Measurements from ENCODE around the gene UCP3. TPM values are rescaled to one million over a fixed set of nuclear protein-coding genes. Genes with fewer than 3 reads are reported as not detected.

The UCP3 gene
- total RNA-seq, 1 experiment from 2014 or later = 1.3 TPM

- TF ChIP-seq REST (IDR thresholded peaks at IDR 0.05; ENCODE audit: low read depth) (no peak), TCF7L2 (IDR thresholded peaks at IDR 0.05; ENCODE audit: borderline replicate concordance, extremely low read depth, insufficient read depth, insufficient read length) (no peak), EZH2 (IDR thresholded peaks at IDR 0.05) (no peak), POLR2AphosphoS5 (IDR thresholded peaks at IDR 0.05; ENCODE audit: low read depth, low read length) (no peak), EZH2phosphoT487 (IDR thresholded peaks at IDR 0.05; ENCODE audit: borderline replicate concordance) (no peak), SIN3A (IDR thresholded peaks at IDR 0.05; ENCODE audit: low read depth) (no peak), SP1 (IDR thresholded peaks at IDR 0.05; ENCODE audit: low read depth) (no peak), EGR1 (IDR thresholded peaks at IDR 0.05; ENCODE audit: low read depth) (no peak), JUND (IDR thresholded peaks at IDR 0.05) (no peak), ELF1 (IDR thresholded peaks at IDR 0.05; ENCODE audit: borderline replicate concordance, low read depth) (no peak), ATF3 (IDR thresholded peaks at IDR 0.05) (no peak)
These were observed 905 bp upstream of the UCP3 start (continued) for GRCh38 chr11:74009675-74010305.

- H3K36me3 ChIP-seq (ENCODE audit: control insufficient read depth in 1 of 2, insufficient read depth in 2 of 2, low read length in 2 of 2) = no peaks in the 10 kb centered on the region; a peak in 1 of 4 replicates
- no peaks in the 10 kb centered on the region for H3K4me1 ChIP-seq (ENCODE audit: control insufficient read depth in 1 of 2, insufficient read depth in 2 of 2, low read length in 2 of 2)
- no peaks in the 10 kb centered on the region for H3K79me2 ChIP-seq (ENCODE audit: insufficient read depth, low read length)
- H3K4me2 ChIP-seq (ENCODE audit: low read length) = no peak overlapping the region
- no TSS peak for BruUV-seq (replicated peaks)
- POLR2A ChIA-PET = no interaction called here
- RAD21 ChIA-PET (ENCODE audit: low non-redundant PET in 1 of 2, low total read pairs in 2 of 2, uncharacterized antibody in 2 of 2, unreplicated experiment in 2 of 2) = no interaction called here
- no peak overlapping the region for H3K27ac ChIP-seq (ENCODE audit: low read depth, low read length)
- DNase-seq (ENCODE audit: low read depth, low spot score) (no peak), ATAC-seq (no peak)
- H3K27me3 ChIP-seq (ENCODE audit: insufficient read depth, low read length) = no peaks in the 10 kb centered on the region
- no peak overlapping the region for H3K4me3 ChIP-seq (replicated peaks in 1 of 2; ENCODE audit: low read depth in 1 of 2, low read length in 2 of 2)
- H3K9me2 ChIP-seq (ENCODE audit: insufficient read depth) = no peaks in the 10 kb centered on the region
- CTCF ChIA-PET = no interaction called here
- intact Hi-C loops (cut with micrococcal nuclease) = no loop called here
- H3K9me3 ChIP-seq (ENCODE audit: control insufficient read depth in 1 of 2, insufficient read depth in 1 of 2, low read depth in 1 of 2, low read length in 2 of 2) = no peaks in the 10 kb centered on the region
- H4K20me1 ChIP-seq (ENCODE audit: insufficient read depth) = no peaks in the 10 kb centered on the region
- no peak overlapping the region for H3K9ac ChIP-seq (ENCODE audit: low read length)
- H2AFZ ChIP-seq (ENCODE audit: low read depth, low read length, poor library complexity, severe bottlenecking) = no peak overlapping the region
- TF ChIP-seq YY1 (IDR thresholded peaks at IDR 0.05; ENCODE audit: extremely low read depth, insufficient replicate concordance, low read depth, low read length) (no peak), JUND (IDR thresholded peaks at IDR 0.05) (no peak), TCF7L2 (IDR thresholded peaks at IDR 0.05; ENCODE audit: borderline replicate concordance, extremely low read depth, insufficient read depth, insufficient read length) (no peak), ATF3 (IDR thresholded peaks at IDR 0.05) (no peak), EZH2 (IDR thresholded peaks at IDR 0.05) (no peak), CTCF (IDR thresholded peaks at IDR 0.05 in 2 of 3, conservative IDR thresholded peaks at IDR 0.05 in 1 of 3; ENCODE audit: borderline replicate concordance in 1 of 3, insufficient read depth in 1 of 3, low read depth in 2 of 3, low read length in 2 of 3) (no peak), MAX (IDR thresholded peaks at IDR 0.05) (no peak), FOSL1 (IDR thresholded peaks at IDR 0.05; ENCODE audit: low read depth) (no peak)
These were observed 304 bp upstream of the UCP3 start for GRCh38 chr11:74009230-74009547.

All from HCT116 (cell line).